Liver (tissue), 9 donors: ENCODE measurements around the gene PPP3CA. TPM values are rescaled to one million over a fixed set of nuclear protein-coding genes. Genes with fewer than 3 reads are reported as not detected.

Experiments used
- DNase-seq: peaks from one replicate; pipeline ENCODE4 v3.0.0-alpha.2; 2017; ENCODE audit warnings: low spot score
- H3K27ac ChIP-seq, 2 donors: one replicate each; pipeline ENCODE4 v1.7.0; 2013; ENCODE audit warnings: inconsistent platforms in 2 of 2, low read length in 2 of 2, control low read depth in 1 of 2, low read depth in 1 of 2, mild to moderate bottlenecking in 1 of 2
- H3K27me3 ChIP-seq, 4 donors: one replicate each; pipeline versions ENCODE4 v1.6.1 to v1.7.0; 2013; ENCODE audit warnings: low read length in 3 of 4, inconsistent platforms in 1 of 4, mild to moderate bottlenecking in 1 of 4, moderate library complexity in 1 of 4; ENCODE audit not compliant: control insufficient read depth in 4 of 4, insufficient read depth in 4 of 4
- H3K36me3 ChIP-seq, 4 donors: one replicate each; pipeline versions ENCODE4 v1.6.1 to v1.7.0; 2013; ENCODE audit warnings: low read length in 3 of 4, mild to moderate bottlenecking in 3 of 4, low read depth in 1 of 4, moderate library complexity in 1 of 4; ENCODE audit not compliant: control insufficient read depth in 4 of 4, insufficient read depth in 3 of 4
- H3K4me1 ChIP-seq, 4 donors: one replicate each; pipeline versions ENCODE4 v1.6.1 to v1.7.0; 2013; ENCODE audit warnings: low read length in 3 of 4, mild to moderate bottlenecking in 3 of 4, moderate library complexity in 1 of 4; ENCODE audit not compliant: control insufficient read depth in 4 of 4, insufficient read depth in 4 of 4
- H3K4me3 ChIP-seq, 3 donors: one replicate each; pipeline versions ENCODE4 v1.6.1 to v1.7.0; 2013; ENCODE audit warnings: low read length in 3 of 3, control low read depth in 1 of 3, low read depth in 1 of 3, mild to moderate bottlenecking in 1 of 3
- H3K9ac ChIP-seq, 2 donors: one replicate each; pipeline ENCODE4 v1.7.0; 2013; ENCODE audit warnings: low read length in 2 of 2, mild to moderate bottlenecking in 2 of 2, moderate library complexity in 2 of 2, control low read depth in 1 of 2, low read depth in 1 of 2
- H3K9me3 ChIP-seq, 4 donors: one replicate each; pipeline versions ENCODE4 v1.6.1 to v1.7.0; 2013; ENCODE audit warnings: low read length in 3 of 4; ENCODE audit not compliant: control insufficient read depth in 4 of 4
- CTCF ChIP-seq: fragments of 150-350 bp; IDR thresholded peaks from 2 replicates; pipeline ENCODE4 v1.5.1; 2017; ENCODE audit warnings: improper control_type of control experiment, low read depth, low read length; ENCODE audit not compliant: missing input control
- EGR1 ChIP-seq, 2 donors: IDR thresholded peaks; 2 replicates each; pipeline ENCODE4 v1.6.1; 2016 to 2018; ENCODE audit warnings: antibody characterized with exemption in 2 of 2, low read depth in 2 of 2
- FOXA1 ChIP-seq: IDR thresholded peaks from 2 replicates; pipeline ENCODE4 v1.6.1; 2016; ENCODE audit warnings: antibody characterized with exemption
- FOXA2 ChIP-seq: IDR thresholded peaks from 2 replicates; pipeline ENCODE4 v1.6.1; 2016; ENCODE audit warnings: antibody characterized with exemption
- GABPA ChIP-seq, 2 donors: IDR thresholded peaks in 1 of 2; conservative IDR thresholded peaks in 1 of 2; 2 replicates each; pipeline ENCODE4 v1.6.1; 2016; ENCODE audit warnings: antibody characterized with exemption in 2 of 2, mild to moderate bottlenecking in 1 of 2, moderate library complexity in 1 of 2
- HNF4A ChIP-seq, 2 donors: conservative IDR thresholded peaks; 2 replicates each; pipeline ENCODE4 v1.6.1; 2016; ENCODE audit warnings: antibody characterized with exemption in 2 of 2, mild to moderate bottlenecking in 2 of 2
- HNF4G ChIP-seq: IDR thresholded peaks from 2 replicates; pipeline ENCODE4 v1.6.1; 2016; ENCODE audit warnings: antibody characterized with exemption
- JUND ChIP-seq, 2 donors: IDR thresholded peaks; 2 replicates each; pipeline ENCODE4 v1.6.1; 2016; ENCODE audit warnings: antibody characterized with exemption in 2 of 2
- RAD21 ChIP-seq, 2 donors: IDR thresholded peaks; 2 replicates each; pipeline ENCODE4 v1.6.1; 2016; ENCODE audit warnings: antibody characterized with exemption in 2 of 2, mild to moderate bottlenecking in 2 of 2
- RXRA ChIP-seq, 2 donors: IDR thresholded peaks; 2 replicates each; pipeline ENCODE4 v1.6.1; 2017 to 2018; ENCODE audit warnings: antibody characterized with exemption in 2 of 2, mild to moderate bottlenecking in 1 of 2
- TAF1 ChIP-seq: conservative IDR thresholded peaks from 2 replicates; pipeline ENCODE4 v1.6.1; 2016; ENCODE audit warnings: antibody characterized with exemption, mild to moderate bottlenecking
- YY1 ChIP-seq: IDR thresholded peaks from 2 replicates; pipeline ENCODE4 v1.6.1; 2016; ENCODE audit warnings: antibody characterized with exemption, mild to moderate bottlenecking
- ZBTB33 ChIP-seq: IDR thresholded peaks from 2 replicates; pipeline ENCODE4 v1.6.1; 2016; ENCODE audit warnings: antibody characterized with exemption
- WGBS: extraction: QIAGEN DNeasy Blood & Tissue Kit; methylation state at CpG from one replicate; pipeline ENCODE4 v1.1.7; 2013; 5-methylcytosine and 5-hydroxymethylcytosine counted together
- polyA plus RNA-seq, 2 donors: library from polyadenylated mRNA; stranded (reverse) in 1 of 2; unstranded in 1 of 2; fragments of 200-250 nt in 1 of 2; fragments of >200 nt in 1 of 2; fragmentation: Nextera tagmentation in 1 of 2; extraction: Ambion mirVana in 1 of 2; gene quantifications; one replicate each; pipeline versions ENCODE4 v1.2.1 to v1.2.3, GENCODE V29; 2013 to 2015
- total RNA-seq, 2 donors: library from RNA; depleted of rRNA; stranded (reverse); fragments of >200 nt; gene quantifications; one replicate each; pipeline ENCODE4 v1.2.3, GENCODE V29; 2014
- TF ChIP-seq, protein P1 (sequence below): IDR thresholded peaks from 2 replicates; pipeline ENCODE4 v1.6.1; 2016; ENCODE audit warnings: antibody characterized with exemption
- TF ChIP-seq, protein P2 (sequence below): IDR thresholded peaks from 2 replicates; pipeline ENCODE4 v1.6.1; 2016; ENCODE audit warnings: antibody characterized with exemption, mild to moderate bottlenecking
- donor health status: healthy.
- donor health status: healthy.
- donor health status: healthy.
- donor health status: healthy.
- donor health status: healthy.

PPP3CA gene
- total and polyA plus RNA-seq, 4 donors = 3.6 to 18.2 (median 14.2) TPM

DNA sequence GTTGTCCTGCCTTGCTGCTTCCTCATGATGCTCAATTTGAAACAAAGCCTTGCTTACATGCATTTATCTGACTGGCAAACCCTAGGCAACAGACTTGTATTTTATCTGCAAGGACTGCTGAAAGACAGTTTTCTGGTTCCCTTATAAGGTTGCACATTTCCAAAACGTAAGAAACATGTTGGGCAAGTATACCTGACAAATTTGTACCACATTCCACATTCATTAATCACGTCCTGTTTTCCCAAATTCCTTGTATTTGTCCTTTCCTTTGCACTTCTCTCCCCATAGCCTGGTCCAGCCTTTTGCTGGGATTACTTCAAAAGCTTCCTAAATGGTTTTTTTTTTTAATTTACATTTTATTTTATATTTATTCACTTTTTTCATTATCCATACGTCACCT, 310.1 kb downstream of the PPP3CA start:
- no peak overlapping the region for H3K27ac ChIP-seq
- no peaks in the 10 kb centered on the region for H3K9me3 ChIP-seq
- DNase-seq = no peak
- no peak overlapping the region for H3K4me3 ChIP-seq
- no peaks in the 10 kb centered on the region for H3K27me3 ChIP-seq
- H3K4me1 ChIP-seq = peaks cover 0 to 1% (median 0%) of the 10 kb centered on the region in 4 donors
- 90% methylated on average over 3 of the region's 3 CpGs for WGBS
- H3K9ac ChIP-seq = no peak overlapping the region
- no peak for TF ChIP-seq ZBTB33
- TF ChIP-seq RXRA (IDR thresholded peaks at IDR 0.05) = no peak
- TF ChIP-seq, protein P1, sequence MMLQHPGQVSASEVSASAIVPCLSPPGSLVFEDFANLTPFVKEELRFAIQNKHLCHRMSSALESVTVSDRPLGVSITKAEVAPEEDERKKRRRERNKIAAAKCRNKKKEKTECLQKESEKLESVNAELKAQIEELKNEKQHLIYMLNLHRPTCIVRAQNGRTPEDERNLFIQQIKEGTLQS = no peak
- no peak for TF ChIP-seq HNF4G
- TF ChIP-seq HNF4A (conservative IDR thresholded peaks at IDR 0.05) = no peak
- TF ChIP-seq CTCF = no peak
- peaks cover 2 to 8% (median 6%) of the 10 kb centered on the region in 4 donors for H3K36me3 ChIP-seq

- H3K27me3 ChIP-seq = no peaks in the 10 kb centered on the region
- H3K4me3 ChIP-seq = no peak overlapping the region
- WGBS = 85% methylated on average over 2 of the region's 2 CpGs
- DNase-seq = no peak
- TF ChIP-seq GABPA (IDR thresholded peaks at IDR 0.05 in 1 of 2, conservative IDR thresholded peaks at IDR 0.05 in 1 of 2) (no peak), HNF4G (no peak), FOXA2 (no peak), FOXA1 (no peak), YY1 (no peak), JUND (IDR thresholded peaks at IDR 0.05) (no peak), CTCF (no peak), RAD21 (IDR thresholded peaks at IDR 0.05) (no peak), HNF4A (conservative IDR thresholded peaks at IDR 0.05) (no peak), TAF1 (no peak), RXRA (IDR thresholded peaks at IDR 0.05) (no peak), EGR1 (IDR thresholded peaks at IDR 0.05; ENCODE audit: low read depth in 2 of 2) (no peak)
- TF ChIP-seq, protein P2, sequence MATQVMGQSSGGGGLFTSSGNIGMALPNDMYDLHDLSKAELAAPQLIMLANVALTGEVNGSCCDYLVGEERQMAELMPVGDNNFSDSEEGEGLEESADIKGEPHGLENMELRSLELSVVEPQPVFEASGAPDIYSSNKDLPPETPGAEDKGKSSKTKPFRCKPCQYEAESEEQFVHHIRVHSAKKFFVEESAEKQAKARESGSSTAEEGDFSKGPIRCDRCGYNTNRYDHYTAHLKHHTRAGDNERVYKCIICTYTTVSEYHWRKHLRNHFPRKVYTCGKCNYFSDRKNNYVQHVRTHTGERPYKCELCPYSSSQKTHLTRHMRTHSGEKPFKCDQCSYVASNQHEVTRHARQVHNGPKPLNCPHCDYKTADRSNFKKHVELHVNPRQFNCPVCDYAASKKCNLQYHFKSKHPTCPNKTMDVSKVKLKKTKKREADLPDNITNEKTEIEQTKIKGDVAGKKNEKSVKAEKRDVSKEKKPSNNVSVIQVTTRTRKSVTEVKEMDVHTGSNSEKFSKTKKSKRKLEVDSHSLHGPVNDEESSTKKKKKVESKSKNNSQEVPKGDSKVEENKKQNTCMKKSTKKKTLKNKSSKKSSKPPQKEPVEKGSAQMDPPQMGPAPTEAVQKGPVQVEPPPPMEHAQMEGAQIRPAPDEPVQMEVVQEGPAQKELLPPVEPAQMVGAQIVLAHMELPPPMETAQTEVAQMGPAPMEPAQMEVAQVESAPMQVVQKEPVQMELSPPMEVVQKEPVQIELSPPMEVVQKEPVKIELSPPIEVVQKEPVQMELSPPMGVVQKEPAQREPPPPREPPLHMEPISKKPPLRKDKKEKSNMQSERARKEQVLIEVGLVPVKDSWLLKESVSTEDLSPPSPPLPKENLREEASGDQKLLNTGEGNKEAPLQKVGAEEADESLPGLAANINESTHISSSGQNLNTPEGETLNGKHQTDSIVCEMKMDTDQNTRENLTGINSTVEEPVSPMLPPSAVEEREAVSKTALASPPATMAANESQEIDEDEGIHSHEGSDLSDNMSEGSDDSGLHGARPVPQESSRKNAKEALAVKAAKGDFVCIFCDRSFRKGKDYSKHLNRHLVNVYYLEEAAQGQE = no peak
- TF ChIP-seq, protein P1 = no peak
- no peaks in the 10 kb centered on the region for H3K9me3 ChIP-seq
- no peak overlapping the region for H3K27ac ChIP-seq
- peaks cover 0 to 1% (median 0%) of the 10 kb centered on the region in 4 donors for H3K4me1 ChIP-seq
- H3K9ac ChIP-seq = no peak overlapping the region
- peaks cover 0 to 13% (median 7%) of the 10 kb centered on the region in 4 donors for H3K36me3 ChIP-seq
Observed at GRCh38 chr4:101035487-101035886, 311.8 kb downstream of the PPP3CA start.
